Neural cell (in vitro differentiated cells): Measurements from ENCODE around the gene SSBP3.

Experiments used
- CTCF ChIP-seq: fragments of 450-650 bp; IDR thresholded peaks from 2 replicates; pipeline ENCODE4 v1.5.1; 2014; ENCODE audit warnings: antibody characterized with exemption, mild to moderate bottlenecking, moderate library complexity; ENCODE audit not compliant: poor library complexity, severe bottlenecking
- EP300 ChIP-seq: fragments of 450-650 bp; conservative IDR thresholded peaks from 2 replicates; pipeline ENCODE4 v1.6.1; 2014; ENCODE audit warnings: antibody characterized with exemption, mild to moderate bottlenecking, moderate library complexity; ENCODE audit not compliant: poor library complexity, severe bottlenecking
- EZH2 ChIP-seq: fragments of 200-600, 300-800 bp; shearing (Covaris generic), sonication (generic); IDR thresholded peaks from 2 replicates; pipeline ENCODE4 v1.6.1; 2014; ENCODE audit warnings: antibody characterized with exemption, low read length, borderline replicate concordance, mild to moderate bottlenecking; ENCODE audit not compliant: insufficient read depth, poor library complexity, severe bottlenecking
- POLR2AphosphoS5 ChIP-seq: IDR thresholded peaks from 2 replicates; pipeline ENCODE4 v1.6.1; 2012
- REST ChIP-seq: IDR thresholded peaks from 2 replicates; pipeline ENCODE4 v1.6.1; 2012; ENCODE audit warnings: borderline replicate concordance
- SMC3 ChIP-seq: fragments of 450-650 bp; conservative IDR thresholded peaks from 2 replicates; pipeline ENCODE4 v1.6.1; 2014; ENCODE audit warnings: antibody characterized with exemption, mild to moderate bottlenecking, moderate library complexity; ENCODE audit not compliant: poor library complexity

GRCh38 chr1:54287176-54287650 lies 119.0 kb downstream of the SSBP3 start:
- TF ChIP-seq EZH2 (no peak), CTCF (no peak), REST (no peak), POLR2AphosphoS5 (no peak), EP300 (no peak), SMC3 (no peak)
